Calu3 (cell line): ENCODE measurements around the gene ABCB6. TPM values are rescaled to one million over a fixed set of nuclear protein-coding genes. Genes with fewer than 3 reads are reported as not detected.

Source experiments
- BruUV-seq: library from RNA; stranded (reverse); fragments of 400-500 nt; replicated peaks from 2 replicates; lab custom pipeline; 2021; lab: Mats Ljungman, UMichigan
- CTCF ChIA-PET: fragments of 300-600 bp; sonication (Branson Sonifier 250); formaldehyde crosslinking; loops from one replicate; lab custom pipeline; 2022; ENCODE audit warnings: antibody characterized with exemption; lab: Charles Lee
- DNase-seq: peaks from one replicate; pipeline ENCODE4 v3.0.0; 2022
- H3K27ac Mint-ChIP-seq: one replicate; pipeline ENCODE4 v1.8.0; 2022; ENCODE audit warnings: mixed read lengths; ENCODE audit not compliant: unreplicated experiment
- H3K27me3 Mint-ChIP-seq: one replicate; pipeline ENCODE4 v1.8.0; 2022; ENCODE audit warnings: mixed read lengths; ENCODE audit not compliant: unreplicated experiment
- H3K36me3 Mint-ChIP-seq: one replicate; pipeline ENCODE4 v1.8.0; 2022; ENCODE audit warnings: mild to moderate bottlenecking, moderate library complexity, mixed read lengths; ENCODE audit not compliant: insufficient read depth, unreplicated experiment
- H3K4me1 Mint-ChIP-seq: one replicate; pipeline ENCODE4 v1.8.0; 2022; ENCODE audit warnings: mild to moderate bottlenecking, low read depth, mixed read lengths; ENCODE audit not compliant: unreplicated experiment
- H3K4me3 Mint-ChIP-seq: one replicate; pipeline ENCODE4 v1.8.0; 2022; ENCODE audit warnings: mild to moderate bottlenecking, low read depth, moderate library complexity, mixed read lengths; ENCODE audit not compliant: unreplicated experiment
- H3K9me3 Mint-ChIP-seq: one replicate; pipeline ENCODE4 v1.8.0; 2022; ENCODE audit warnings: low read depth, mixed read lengths; ENCODE audit not compliant: unreplicated experiment
- intact Hi-C: fragments of 100-400 bp; cut with micrococcal nuclease; formaldehyde crosslinking; loops from one replicate; pipeline ENCODE4 v1.10.0; 2022; ENCODE audit not compliant: unreplicated experiment
- total RNA-seq: library from RNA; stranded (reverse); gene quantifications from 2 replicates; pipeline ENCODE4 v1.2.3, GENCODE V29; 2022
- TF ChIP-seq, protein P1 (sequence below): fragments of 200-600 bp; IDR thresholded peaks from one replicate; pipeline ENCODE4 v1.8.0; 2022; ENCODE audit warnings: antibody characterized with exemption; ENCODE audit not compliant: unreplicated experiment

The ABCB6 gene
- total RNA-seq, 1 experiment from 2014 or later = 12.1 TPM

DNA sequence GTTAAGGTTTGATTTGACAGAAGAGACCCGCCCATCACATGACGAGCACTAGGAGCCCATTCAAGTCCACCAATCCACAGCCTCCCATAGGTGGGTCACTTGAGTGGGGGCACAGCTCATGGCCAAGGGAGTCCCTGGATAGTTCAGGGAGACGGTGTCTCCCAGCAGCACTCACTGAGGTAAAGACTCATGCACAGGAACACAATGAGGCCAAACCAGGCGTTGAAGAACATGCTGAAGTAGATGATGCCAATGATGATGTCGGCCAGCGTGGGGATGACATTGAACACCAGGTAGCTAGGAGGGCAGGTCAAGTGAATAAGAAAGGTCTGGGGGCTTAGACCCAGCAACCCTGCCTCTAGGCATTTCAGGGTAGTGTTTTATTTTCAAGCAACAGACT, 4.0 kb downstream of the ABCB6 start:
- no peak overlapping the region for H3K27ac Mint-ChIP-seq
- H3K4me3 Mint-ChIP-seq = no peak overlapping the region
- no peaks in the 10 kb centered on the region for H3K27me3 Mint-ChIP-seq
- CTCF ChIA-PET = no interaction called here
- H3K9me3 Mint-ChIP-seq = no peaks in the 10 kb centered on the region
- TF ChIP-seq, protein P1, sequence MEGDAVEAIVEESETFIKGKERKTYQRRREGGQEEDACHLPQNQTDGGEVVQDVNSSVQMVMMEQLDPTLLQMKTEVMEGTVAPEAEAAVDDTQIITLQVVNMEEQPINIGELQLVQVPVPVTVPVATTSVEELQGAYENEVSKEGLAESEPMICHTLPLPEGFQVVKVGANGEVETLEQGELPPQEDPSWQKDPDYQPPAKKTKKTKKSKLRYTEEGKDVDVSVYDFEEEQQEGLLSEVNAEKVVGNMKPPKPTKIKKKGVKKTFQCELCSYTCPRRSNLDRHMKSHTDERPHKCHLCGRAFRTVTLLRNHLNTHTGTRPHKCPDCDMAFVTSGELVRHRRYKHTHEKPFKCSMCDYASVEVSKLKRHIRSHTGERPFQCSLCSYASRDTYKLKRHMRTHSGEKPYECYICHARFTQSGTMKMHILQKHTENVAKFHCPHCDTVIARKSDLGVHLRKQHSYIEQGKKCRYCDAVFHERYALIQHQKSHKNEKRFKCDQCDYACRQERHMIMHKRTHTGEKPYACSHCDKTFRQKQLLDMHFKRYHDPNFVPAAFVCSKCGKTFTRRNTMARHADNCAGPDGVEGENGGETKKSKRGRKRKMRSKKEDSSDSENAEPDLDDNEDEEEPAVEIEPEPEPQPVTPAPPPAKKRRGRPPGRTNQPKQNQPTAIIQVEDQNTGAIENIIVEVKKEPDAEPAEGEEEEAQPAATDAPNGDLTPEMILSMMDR = no peak
- intact Hi-C loops = loop anchor here (5.0 to 10.0 kb wide), 2 partner anchors 50 to 63 kb away; partner anchors contain the start of genes DNAJB2 and NHEJ1
- no peak for DNase-seq
- peaks cover 27% of the 10 kb centered on the region for H3K36me3 Mint-ChIP-seq
- H3K4me1 Mint-ChIP-seq = peaks cover 18% of the 10 kb centered on the region
- no TSS peak for BruUV-seq

DNA sequence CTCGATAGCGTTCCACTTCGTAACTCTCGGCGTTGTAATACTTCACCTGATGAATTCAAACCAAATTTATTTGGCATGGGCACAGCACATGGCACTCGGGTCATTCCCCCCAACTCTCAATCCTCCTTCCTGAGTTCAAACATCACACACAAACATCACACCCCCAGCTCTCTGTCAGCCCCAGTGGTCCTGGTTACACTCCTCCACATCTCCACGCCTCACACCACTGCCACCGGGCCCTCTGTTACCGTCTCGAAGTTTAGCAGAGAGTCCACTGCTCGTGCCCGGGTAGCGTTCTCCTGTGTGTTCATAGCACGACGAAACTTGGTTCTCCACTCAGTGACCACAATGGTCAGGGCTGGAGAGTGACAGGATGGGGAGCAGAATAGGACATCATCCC, 4.6 kb downstream of the ABCB6 start:
- no peaks in the 10 kb centered on the region for H3K27me3 Mint-ChIP-seq
- no peak overlapping the region for H3K27ac Mint-ChIP-seq
- CTCF ChIA-PET = no interaction called here
- H3K36me3 Mint-ChIP-seq = peaks cover 21% of the 10 kb centered on the region
- intact Hi-C loops = loop anchor here (10.0 kb wide), 1 partner anchor 49 kb away; the partner anchor contains the start of gene NHEJ1
- H3K4me1 Mint-ChIP-seq = peaks cover 18% of the 10 kb centered on the region
- no peak overlapping the region for H3K4me3 Mint-ChIP-seq
- no TSS peak for BruUV-seq
- H3K9me3 Mint-ChIP-seq = no peaks in the 10 kb centered on the region
- DNase-seq = no peak
- TF ChIP-seq, protein P1 = no peak

DNA sequence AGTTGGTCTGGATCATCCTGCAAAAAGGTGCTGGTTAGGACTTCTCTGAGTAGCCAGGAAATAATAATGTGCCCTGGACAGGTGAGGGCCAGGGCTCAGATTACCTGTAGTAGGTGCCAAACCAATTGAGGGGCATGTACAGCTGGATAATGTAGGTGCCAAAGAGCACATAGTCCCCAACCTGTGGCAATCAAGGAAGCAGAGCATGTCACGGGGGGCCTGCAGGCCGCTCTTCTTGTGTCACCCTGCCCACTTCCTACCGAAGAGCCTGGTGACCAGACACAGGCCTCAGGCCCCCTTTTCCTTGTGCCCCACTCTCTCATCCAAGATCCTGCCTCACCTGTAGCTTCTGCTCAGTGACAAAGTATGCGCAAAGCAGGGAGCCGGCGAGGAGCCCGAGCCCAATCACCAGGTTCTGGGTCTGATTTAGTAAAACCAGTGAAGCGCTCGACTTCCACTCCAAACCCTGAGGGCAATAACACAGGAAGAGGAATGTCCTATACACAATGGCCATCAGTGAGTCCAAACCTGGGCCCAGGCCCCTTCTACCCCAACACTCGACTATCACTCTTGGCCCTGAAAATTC, 5.2 kb downstream of the ABCB6 start:
- peaks cover 19% of the 10 kb centered on the region for H3K4me1 Mint-ChIP-seq
- BruUV-seq = no TSS peak
- CTCF ChIA-PET = no interaction called here
- H3K27ac Mint-ChIP-seq = no peak overlapping the region
- TF ChIP-seq, protein P1 = no peak
- no peaks in the 10 kb centered on the region for H3K27me3 Mint-ChIP-seq
- no peaks in the 10 kb centered on the region for H3K9me3 Mint-ChIP-seq
- no peak overlapping the region for H3K4me3 Mint-ChIP-seq
- DNase-seq = no peak
- peaks cover 15% of the 10 kb centered on the region for H3K36me3 Mint-ChIP-seq
- intact Hi-C loops = loop anchor here (10.0 kb wide), 1 partner anchor 49 kb away; the partner anchor contains the start of gene NHEJ1

DNA sequence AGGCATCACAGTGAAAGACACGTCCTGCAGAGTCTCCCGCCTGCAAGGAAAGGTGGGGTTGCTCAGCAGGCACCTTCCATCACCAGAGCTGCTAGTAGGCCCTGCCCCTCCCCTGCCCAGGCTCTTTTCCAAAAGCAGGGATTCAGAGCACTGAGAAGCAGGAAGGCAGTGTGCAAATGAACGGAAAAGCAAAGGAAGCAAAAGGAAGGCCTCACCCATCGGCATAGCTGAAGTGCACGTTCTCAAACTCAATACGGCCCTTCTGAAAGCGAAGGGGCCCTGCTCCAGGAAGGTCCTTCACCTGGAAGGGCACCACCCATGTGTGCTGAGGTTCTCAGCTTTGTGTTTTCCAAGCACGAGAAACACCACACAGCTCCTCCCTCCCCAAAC, 5.7 kb downstream of the ABCB6 start:
- Mint-ChIP-seq H3K4me1 (peaks cover 23% of the 10 kb centered on the region), H3K27me3 (no peaks in the 10 kb centered on the region), H3K9me3 (no peaks in the 10 kb centered on the region), H3K36me3 (peaks cover 15% of the 10 kb centered on the region), H3K27ac (no peak overlapping the region), H3K4me3 (no peak overlapping the region)
- BruUV-seq = no TSS peak
- DNase-seq = no peak
- CTCF ChIA-PET = no interaction called here
- intact Hi-C loops = loop anchor here (10.0 kb wide), 1 partner anchor 48 kb away; the partner anchor contains the start of gene NHEJ1
- TF ChIP-seq, protein P1 = no peak
